ENCODE measurements around the gene EEF1AKMT1.

- TF ChIP-seq POLR2A (IDR thresholded peaks at IDR 0.05) (no peak), CTCF (IDR thresholded peaks at IDR 0.05) (no peak)
Observed at GRCh38 chr13:20776751-20777150, 3.0 kb upstream of the EEF1AKMT1 start.

Data from heart left ventricle (tissue), 13 donors.